CD14-positive monocyte (primary cell): Measurements from ENCODE around the gene ZNRF1. TPM values are rescaled to one million over a fixed set of nuclear protein-coding genes. Genes with fewer than 3 reads are reported as not detected.

Experiments used
- DNase-seq, 3 donors: peaks; one replicate each; pipeline ENCODE4 v3.0.0-alpha.2; 2011 to 2022
- H2AFZ ChIP-seq: 2 replicates; pipeline ENCODE4 v1.6.0; 2012; ENCODE audit warnings: mild to moderate bottlenecking, low read depth, low read length, inconsistent platforms; ENCODE audit not compliant: insufficient read depth, poor library complexity, severe bottlenecking
- H3K27ac ChIP-seq, 2 donors: 1 replicate in 1 of 2; 2 replicates in 1 of 2; pipeline ENCODE4 v1.5.1; 2012 to 2013; ENCODE audit warnings: low read length in 2 of 2, control low read depth in 1 of 2, inconsistent platforms in 1 of 2, low read depth in 1 of 2, mild to moderate bottlenecking in 1 of 2
- H3K27me3 ChIP-seq, 2 donors: one replicate each; pipeline versions ENCODE4 v1.6.0 to v1.6.1; 2011 to 2013; ENCODE audit warnings: low read length in 2 of 2; ENCODE audit not compliant: control insufficient read depth in 2 of 2, insufficient read depth in 2 of 2
- H3K36me3 ChIP-seq, 2 donors: replicated peaks in 1 of 2; 1 replicate in 1 of 2; 2 replicates in 1 of 2; pipeline versions ENCODE4 v1.5.1 to v1.6.1; 2012 to 2013; ENCODE audit warnings: low read length in 2 of 2, control low read depth in 1 of 2, inconsistent platforms in 1 of 2, mild to moderate bottlenecking in 1 of 2; ENCODE audit not compliant: insufficient read depth in 2 of 2, control insufficient read depth in 1 of 2
- H3K4me1 ChIP-seq, 2 donors: 1 replicate in 1 of 2; 2 replicates in 1 of 2; pipeline versions ENCODE4 v1.5.1 to v1.6.1; 2012 to 2013; ENCODE audit warnings: low read length in 2 of 2, control low read depth in 1 of 2, inconsistent platforms in 1 of 2, mild to moderate bottlenecking in 1 of 2, moderate library complexity in 1 of 2; ENCODE audit not compliant: insufficient read depth in 2 of 2, control insufficient read depth in 1 of 2
- H3K4me2 ChIP-seq: replicated peaks from 2 replicates; pipeline ENCODE3; 2012; ENCODE audit warnings: low read length, moderate library complexity, mild to moderate bottlenecking; ENCODE audit not compliant: poor library complexity, severe bottlenecking; ENCODE audit errors: extremely low read depth
- H3K4me3 ChIP-seq, 3 experiments: fragments of 200-600 bp in 1 of 3; sonication (generic) in 1 of 3; replicated peaks in 1 of 3; 1 replicate in 2 of 3; 2 replicates in 1 of 3; pipeline ENCODE4 v1.5.1; 2011 to 2013; ENCODE audit warnings: low read length in 3 of 3, mild to moderate bottlenecking in 3 of 3, control low read depth in 2 of 3, low read depth in 2 of 3, inconsistent platforms in 1 of 3, moderate library complexity in 1 of 3
- H3K79me2 ChIP-seq: 2 replicates; pipeline ENCODE4 v1.6.0; 2012; ENCODE audit warnings: mild to moderate bottlenecking, control low read depth, inconsistent platforms, low read length, moderate library complexity; ENCODE audit not compliant: insufficient read depth
- H3K9ac ChIP-seq: 2 replicates; pipeline ENCODE4 v1.6.0; 2017; ENCODE audit warnings: low read length, mild to moderate bottlenecking; ENCODE audit not compliant: insufficient read depth, poor library complexity, severe bottlenecking
- H3K9me3 ChIP-seq, 2 donors: replicated peaks in 1 of 2; 1 replicate in 1 of 2; 2 replicates in 1 of 2; pipeline versions ENCODE4 v1.5.1 to v1.6.1; 2012 to 2013; ENCODE audit warnings: low read length in 2 of 2, control low read depth in 1 of 2; ENCODE audit not compliant: control insufficient read depth in 1 of 2, insufficient read depth in 1 of 2
- H4K20me1 ChIP-seq: 2 replicates; pipeline ENCODE4 v1.6.0; 2012; ENCODE audit warnings: mild to moderate bottlenecking, low read length, control low read depth, moderate library complexity; ENCODE audit not compliant: insufficient read depth
- H3K27ac Mint-ChIP-seq, 7 donors: one replicate each; pipeline ENCODE4 v1.8.0; 2020; ENCODE audit warnings: mild to moderate bottlenecking in 7 of 7, mixed read lengths in 7 of 7, moderate library complexity in 6 of 7, inconsistent platforms in 2 of 7
- H3K27me3 Mint-ChIP-seq, 3 donors: one replicate each; pipeline ENCODE4 v1.8.0; 2021 to 2022; ENCODE audit warnings: low read depth in 3 of 3, mild to moderate bottlenecking in 3 of 3, mixed read lengths in 3 of 3, moderate library complexity in 3 of 3, inconsistent platforms in 1 of 3
- H3K36me3 Mint-ChIP-seq, 2 donors: one replicate each; pipeline ENCODE4 v1.8.0; 2020; ENCODE audit warnings: mixed read lengths in 2 of 2, inconsistent platforms in 1 of 2, mild to moderate bottlenecking in 1 of 2
- H3K4me1 Mint-ChIP-seq: one replicate; pipeline ENCODE4 v1.8.0; 2020; ENCODE audit warnings: mild to moderate bottlenecking, mixed read lengths
- H3K4me3 Mint-ChIP-seq, 2 donors: one replicate each; pipeline ENCODE4 v1.8.0; 2020; ENCODE audit warnings: mild to moderate bottlenecking in 2 of 2, mixed read lengths in 2 of 2, moderate library complexity in 1 of 2
- H3K9me3 Mint-ChIP-seq, 7 donors: one replicate each; pipeline ENCODE4 v1.8.0; 2020 to 2022; ENCODE audit warnings: mixed read lengths in 7 of 7, mild to moderate bottlenecking in 6 of 7, moderate library complexity in 6 of 7, inconsistent platforms in 2 of 7
- CTCF ChIP-seq: fragments of 200-600 bp; IDR thresholded peaks from one replicate; pipeline ENCODE4 v1.8.0; 2022; ENCODE audit warnings: antibody characterized with exemption, mild to moderate bottlenecking
- WGBS: methylation state at CpG from one replicate; pipeline ENCODE4 v1.1.5; 2013; ENCODE audit warnings: missing lambda C conversion rate; ENCODE audit not compliant: insufficient coverage; 5-methylcytosine and 5-hydroxymethylcytosine counted together
- intact Hi-C, 2 donors: fragments of 100-400 bp; cut with micrococcal nuclease; formaldehyde crosslinking; loops; one replicate each; pipeline versions ENCODE4 v1.15.0 to v1.15.1; 2023
- polyA plus RNA-seq, 3 donors: library from polyadenylated mRNA; depleted of rRNA in 1 of 3; unstranded in 2 of 3; stranded (reverse) in 1 of 3; fragments of 300-500 nt in 2 of 3; fragments of >200 nt in 1 of 3; fragmentation: Illumina TruSeq in 2 of 3; gene quantifications; 1 replicate in 2 of 3; 2 replicates in 1 of 3; pipeline ENCODE4 v1.2.3, GENCODE V29; 2012 to 2021

The ZNRF1 gene
- polyA plus RNA-seq, 3 donors = 1.9 to 5.3 (median 4.3) TPM

GRCh38 chr16:75113541-75114121 is 114.8 kb downstream of the ZNRF1 start:
- no peaks in the 10 kb centered on the region for H3K79me2 ChIP-seq
- Mint-ChIP-seq H3K36me3 (peaks cover 11 to 14% of the 10 kb centered on the region in 2 donors), H3K27ac (no peak overlapping the region), H3K4me1 (peaks cover 56% of the 10 kb centered on the region), H3K27me3 (peaks cover 22 to 32% (median 30%) of the 10 kb centered on the region in 3 donors), H3K4me3 (no peak overlapping the region), H3K9me3 (peaks cover 0 to 6% (median 3%) of the 10 kb centered on the region in 7 donors)
- H3K4me1 ChIP-seq = peaks cover 54 to 59% of the 10 kb centered on the region in 2 donors
- H4K20me1 ChIP-seq = no peaks in the 10 kb centered on the region
- H3K36me3 ChIP-seq = no peaks in the 10 kb centered on the region
- H3K27me3 ChIP-seq = peaks cover 0 to 23% of the 10 kb centered on the region in 2 donors
- H3K9me3 ChIP-seq = no peaks in the 10 kb centered on the region
- H2AFZ ChIP-seq = no peak overlapping the region
- 95% methylated on average over 17 of the region's 20 CpGs for WGBS
- intact Hi-C loops = loop anchor here (5.0 kb wide), 2 partner anchors 51 to 116 kb away; partner anchors contain the start of gene ZNRF1 (in 1 of the 2)
- no peak overlapping the region for H3K4me3 ChIP-seq
- TF ChIP-seq CTCF = no peak
- no peak overlapping the region for H3K27ac ChIP-seq
- no peak overlapping the region for H3K9ac ChIP-seq
- DNase-seq = no peak
- no peak overlapping the region for H3K4me2 ChIP-seq

DNA sequence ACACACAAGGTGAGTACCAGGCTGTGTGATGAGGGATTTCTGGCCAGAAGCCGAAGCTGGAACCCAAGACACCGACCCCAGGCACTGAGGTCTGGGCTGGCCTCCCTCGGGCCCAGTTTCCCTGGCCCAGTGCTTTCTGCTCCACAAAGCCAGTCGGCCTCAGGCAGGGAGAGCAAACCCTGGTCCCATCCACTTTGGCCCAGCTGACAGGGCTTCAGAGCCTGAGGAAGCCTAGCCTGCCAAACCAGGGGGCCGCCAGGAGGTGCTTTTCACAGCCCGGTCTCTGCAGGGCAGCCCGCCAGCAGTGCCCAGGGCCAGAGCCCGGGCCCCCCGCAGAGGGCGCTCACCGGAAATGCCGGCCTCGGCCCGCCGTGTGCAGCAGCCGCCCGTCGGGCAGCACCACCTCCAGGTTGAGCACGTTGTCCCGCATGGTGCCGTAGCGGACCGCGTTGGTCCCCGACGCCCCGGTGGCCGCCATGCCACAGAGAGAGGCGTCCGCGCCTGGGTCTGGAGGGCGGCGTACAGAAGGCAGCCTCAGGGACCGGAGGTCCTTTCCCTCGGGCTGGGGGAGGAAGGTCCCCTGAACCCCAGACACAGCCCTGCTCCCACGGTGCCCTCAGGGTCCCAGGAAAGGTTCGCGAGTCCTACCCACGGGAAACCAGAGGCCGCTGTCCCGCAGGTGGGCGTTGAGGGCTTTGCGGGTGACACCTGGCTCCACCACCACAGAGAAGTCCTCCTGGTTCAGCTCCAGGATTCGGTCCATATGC is 115.5 kb downstream of the ZNRF1 start:
- Histone ChIP-seq H3K4me2 (no peak overlapping the region), H3K4me1 (peaks cover 46 to 52% of the 10 kb centered on the region in 2 donors), H3K27ac (no peak overlapping the region), H3K9me3 (no peaks in the 10 kb centered on the region), H3K4me3 (no peak overlapping the region), H3K27me3 (peaks cover 0 to 23% of the 10 kb centered on the region in 2 donors), H4K20me1 (no peaks in the 10 kb centered on the region), H3K36me3 (no peaks in the 10 kb centered on the region), H3K9ac (no peak overlapping the region), H3K79me2 (no peaks in the 10 kb centered on the region), H2AFZ (no peak overlapping the region)
- peaks cover 49% of the 10 kb centered on the region for H3K4me1 Mint-ChIP-seq
- WGBS = 96% methylated on average over 42 of the region's 44 CpGs
- no peak overlapping the region for H3K27ac Mint-ChIP-seq
- DNase-seq = no peak
- TF ChIP-seq CTCF = no peak
- peaks cover 22 to 32% (median 30%) of the 10 kb centered on the region in 3 donors for H3K27me3 Mint-ChIP-seq
- H3K36me3 Mint-ChIP-seq = peaks cover 8 to 11% of the 10 kb centered on the region in 2 donors
- intact Hi-C loops = loop anchor here (5.0 kb wide), 2 partner anchors 52 to 117 kb away; partner anchors contain the start of gene ZNRF1 (in 1 of the 2)
- peaks cover 0 to 11% (median 3%) of the 10 kb centered on the region in 7 donors for H3K9me3 Mint-ChIP-seq
- H3K4me3 Mint-ChIP-seq = no peak overlapping the region
